Loucy (cell line): ENCODE measurements around the gene KNDC1.

ENCODE experiments used
- CTCF ChIP-seq: fragments of 200-600 bp; sonication (generic); conservative IDR thresholded peaks from 2 replicates; pipeline ENCODE4 v1.5.1; 2014; ENCODE audit warnings: mild to moderate bottlenecking, antibody characterized with exemption, low read length
- EZH2phosphoT487 ChIP-seq: fragments of 200-600 bp; IDR thresholded peaks from 2 replicates; pipeline ENCODE4 v1.6.1; 2018; ENCODE audit warnings: antibody characterized with exemption, mild to moderate bottlenecking, moderate library complexity, borderline replicate concordance

- TF ChIP-seq CTCF: no peak
- TF ChIP-seq EZH2phosphoT487: no peak
Observed at GRCh38 chr10:133142523-133143199, 17.4 kb upstream of the KNDC1 start.
